Femur (tissue), 1 donor: ENCODE results near the gene BCAP29.
"Not testable (repeated sequence)": the region's sequence is repeated elsewhere in the genome, so short reads cannot be mapped to it uniquely, and the experiment has no call there.

ENCODE experiments used
- DNase-seq: peaks from one replicate; pipeline ENCODE4 v3.0.0-alpha.2; 2017

BCAP29 gene

GRCh38 chr7:107579885-107580715 is at the start of gene BCAP29:
BCAP29 (plus strand) TSS chr7:107580246; CDS start chr7:107580773, 527 bp downstream.
- DNase-seq = peak; percentile 85

GRCh38 chr7:107530751-107531150 is 49.3 kb upstream of the BCAP29 start:
- no peak for DNase-seq

GRCh38 chr7:107534139-107534538 is 45.9 kb upstream of the BCAP29 start:
- DNase-seq = no peak

- not testable (repeated sequence) for DNase-seq
Measured at GRCh38 chr7:107537228-107537627, 42.8 kb upstream of the BCAP29 start.

GRCh38 chr7:107538001-107538400 is 42.0 kb upstream of the BCAP29 start:
- DNase-seq = no peak

- no peak for DNase-seq
Measured at GRCh38 chr7:107543338-107543993, 36.6 kb upstream of the BCAP29 start.

GRCh38 chr7:107544848-107545591 is 35.0 kb upstream of the BCAP29 start:
- DNase-seq = no peak

- DNase-seq = no peak
Measured at GRCh38 chr7:107551936-107552335, 28.1 kb upstream of the BCAP29 start.

GRCh38 chr7:107555893-107556292 is 24.2 kb upstream of the BCAP29 start:
- no peak for DNase-seq

GRCh38 chr7:107559864-107560263 is 20.2 kb upstream of the BCAP29 start:
- no peak for DNase-seq

GRCh38 chr7:107560898-107561516 is 19.0 kb upstream of the BCAP29 start:
- DNase-seq = no peak

GRCh38 chr7:107563081-107563774 is 16.8 kb upstream of the BCAP29 start:
- no peak for DNase-seq

GRCh38 chr7:107563775-107564552 is 16.1 kb upstream of the BCAP29 start, which contains the start of the genes COG5 and DUS4L:
COG5 (minus strand) TSS chr7:107563920; CDS start chr7:107563896, 24 bp downstream.
DUS4L (plus strand) TSS chr7:107563971; CDS start chr7:107567071, 3,100 bp downstream.
- DNase-seq = peak; percentile 93

- no peak for DNase-seq
Measured at GRCh38 chr7:107564553-107565298, 15.3 kb upstream of the BCAP29 start.

- DNase-seq = no peak
Measured at GRCh38 chr7:107570298-107570697, 9.7 kb upstream of the BCAP29 start.

- DNase-seq = no peak
Measured at GRCh38 chr7:107573537-107573936, 6.5 kb upstream of the BCAP29 start.

- no peak for DNase-seq
Measured at GRCh38 chr7:107579554-107579884, 527 bp upstream of the BCAP29 start.

GRCh38 chr7:107580716-107581383 is 804 bp downstream of the BCAP29 start:
- no peak for DNase-seq

GRCh38 chr7:107581387-107582013 is 1.5 kb downstream of the BCAP29 start:
- no peak for DNase-seq

- no peak for DNase-seq
Measured at GRCh38 chr7:107582875-107583274, 2.8 kb downstream of the BCAP29 start.
